SK-N-MC (cell line): ENCODE measurements around the gene PCDHGA9.

Experiments used
- EZH2 ChIP-seq: fragments of 200-600 bp; sonication (generic); IDR thresholded peaks from one replicate; pipeline ENCODE4 v1.6.1; 2017; ENCODE audit warnings: antibody characterized with exemption
- FOXP2 ChIP-seq: optimal IDR thresholded peaks from 2 replicates; pipeline ENCODE3; 2011; ENCODE audit warnings: mild to moderate bottlenecking, moderate library complexity; ENCODE audit not compliant: insufficient read depth; ENCODE audit errors: extremely low read length, control extremely low read depth
- POLR2AphosphoS5 ChIP-seq: IDR thresholded peaks from 2 replicates; pipeline ENCODE4 v1.6.1; 2012; ENCODE audit warnings: mild to moderate bottlenecking, low read depth, low read length, borderline replicate concordance

- TF ChIP-seq EZH2 = no peak
- no peak for TF ChIP-seq POLR2AphosphoS5
- TF ChIP-seq FOXP2 = no peak
Measured at GRCh38 chr5:141362719-141363118, 39.9 kb upstream of the PCDHGA9 start.
